Effector CD4-positive, alpha-beta T cell (primary cell): ENCODE measurements around the gene SRGN.

Experiments
- DNase-seq: peaks from one replicate; pipeline ENCODE4 v3.0.0-alpha.2; 2020

SRGN gene

DNA sequence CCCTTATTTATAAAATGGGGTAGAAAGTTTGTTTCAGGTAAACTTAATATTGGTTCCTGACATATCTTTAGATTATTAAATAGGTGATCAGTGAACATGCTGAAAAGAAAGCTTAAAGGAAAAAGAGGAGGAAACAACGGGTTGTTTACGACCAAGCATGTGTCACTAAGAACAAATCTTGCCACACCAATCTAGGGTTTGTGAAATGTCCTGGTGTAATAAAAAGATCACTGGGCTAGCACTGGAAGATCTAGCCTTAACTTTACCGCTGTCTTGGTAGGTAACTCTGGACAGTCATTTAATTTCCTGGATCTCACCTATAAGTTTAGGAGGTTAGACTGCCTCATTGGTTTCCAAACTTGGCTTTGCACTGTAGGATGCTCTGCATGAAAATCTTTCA, 55.1 kb downstream of the SRGN start:
- no peak for DNase-seq

- no peak for DNase-seq
These were observed 57.4 kb downstream of the SRGN start for GRCh38 chr10:69145329-69145728.

DNA sequence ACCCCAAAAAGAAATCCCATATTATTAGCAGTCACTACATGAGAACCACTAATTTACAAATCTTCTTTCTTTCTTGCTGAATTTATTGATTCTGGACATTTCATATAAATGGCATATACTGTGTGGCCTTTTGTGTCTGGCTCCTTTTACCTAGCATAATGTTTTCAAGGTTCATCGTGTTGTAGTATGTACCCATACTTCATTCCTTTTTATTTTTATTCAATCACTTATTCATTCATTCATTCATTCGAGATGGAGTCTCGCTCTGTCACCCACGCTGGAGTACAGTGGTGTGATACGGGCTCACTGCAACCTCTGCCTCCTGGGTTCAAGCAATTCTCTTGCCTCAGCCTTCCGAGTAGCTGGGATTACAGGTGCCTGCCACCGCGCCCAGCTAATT, 58.0 kb downstream of the SRGN start:
- DNase-seq, result no peak

DNA sequence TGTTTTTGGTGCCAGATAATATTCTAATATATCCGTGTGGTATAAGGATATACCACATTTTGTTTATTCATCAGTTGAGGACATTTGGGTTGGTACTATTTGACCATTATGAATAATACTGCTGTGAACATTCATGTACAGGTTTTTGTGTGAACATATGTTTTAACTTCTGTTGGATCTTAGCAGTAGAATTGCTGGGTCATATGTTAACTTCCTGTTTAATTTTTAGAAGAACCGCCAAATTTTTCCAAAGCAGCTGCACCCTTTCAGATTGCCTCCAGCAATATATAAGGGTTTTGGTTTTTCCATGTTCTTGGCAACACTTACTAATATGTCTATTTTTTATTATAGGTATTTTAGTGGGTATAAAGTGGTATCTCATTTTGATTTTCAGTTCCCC, 58.9 kb downstream of the SRGN start:
- no peak for DNase-seq

DNA sequence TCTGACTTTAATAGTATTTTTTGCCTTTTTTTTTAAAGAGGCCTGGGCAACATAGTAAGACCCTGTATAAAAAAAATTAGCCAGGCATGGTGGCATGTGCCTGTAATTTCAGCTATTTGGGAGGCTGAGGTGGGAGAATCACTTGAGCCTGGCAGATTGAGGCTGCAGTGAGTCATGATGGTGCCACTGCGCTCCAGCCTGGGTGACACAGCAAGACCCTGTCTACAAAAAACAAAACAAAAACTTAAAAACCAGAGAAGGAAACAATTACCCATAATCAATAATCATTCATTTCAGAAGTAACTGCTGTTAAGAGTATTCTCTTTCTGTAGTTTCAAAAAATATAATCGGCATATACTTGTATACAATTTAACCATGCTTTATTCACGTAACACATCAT, 64.1 kb downstream of the SRGN start:
- no peak for DNase-seq

DNA sequence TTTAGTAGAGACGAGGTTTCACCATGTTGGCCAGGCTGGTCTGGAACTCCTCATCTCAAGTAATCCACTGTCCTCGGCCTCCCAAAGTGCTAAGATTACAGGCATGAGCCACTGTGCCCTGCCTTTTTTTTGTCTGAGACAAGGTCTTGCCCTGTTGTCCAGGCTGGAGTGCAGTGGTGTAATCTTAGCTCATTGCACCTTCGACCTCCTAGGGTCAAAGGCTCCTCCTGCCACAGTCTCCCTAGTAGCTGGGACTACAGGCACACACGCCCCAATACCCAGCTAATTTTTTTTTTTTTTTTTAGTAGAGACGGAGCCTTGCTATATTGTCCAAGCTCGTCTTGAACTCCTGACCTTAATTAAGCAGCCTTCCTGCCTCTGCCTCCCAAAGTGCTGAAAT, 65.3 kb downstream of the SRGN start:
- no peak for DNase-seq
